SK-N-SH treated with all-trans-retinoic acid at 6 μM for 48 hours (cell line): Measurements from ENCODE around the gene IL1R2.

Source experiments
- ESRRG ChIP-seq: fragments of 250-450 bp; sonication (Bioruptor Pico); IDR thresholded peaks from 2 replicates; pipeline ENCODE4 v1.6.1; 2021; ENCODE audit warnings: mild to moderate bottlenecking
- ZC3H10 ChIP-seq: fragments of 250-450 bp; sonication (Bioruptor Pico); IDR thresholded peaks from 2 replicates; pipeline ENCODE4 v1.5.1; 2021; ENCODE audit warnings: mild to moderate bottlenecking, moderate library complexity
- TF ChIP-seq, protein P1 (sequence below): fragments of 250-450 bp; sonication (Bioruptor Pico); IDR thresholded peaks from 2 replicates; pipeline ENCODE4 v1.5.1; 2021; ENCODE audit warnings: mild to moderate bottlenecking, moderate library complexity
- TF ChIP-seq, protein P2 (sequence below): fragments of 250-450 bp; sonication (Bioruptor Pico); IDR thresholded peaks from 2 replicates; pipeline ENCODE4 v1.8.0; 2020; ENCODE audit warnings: mild to moderate bottlenecking, moderate library complexity, borderline replicate concordance

- TF ChIP-seq, protein P1, sequence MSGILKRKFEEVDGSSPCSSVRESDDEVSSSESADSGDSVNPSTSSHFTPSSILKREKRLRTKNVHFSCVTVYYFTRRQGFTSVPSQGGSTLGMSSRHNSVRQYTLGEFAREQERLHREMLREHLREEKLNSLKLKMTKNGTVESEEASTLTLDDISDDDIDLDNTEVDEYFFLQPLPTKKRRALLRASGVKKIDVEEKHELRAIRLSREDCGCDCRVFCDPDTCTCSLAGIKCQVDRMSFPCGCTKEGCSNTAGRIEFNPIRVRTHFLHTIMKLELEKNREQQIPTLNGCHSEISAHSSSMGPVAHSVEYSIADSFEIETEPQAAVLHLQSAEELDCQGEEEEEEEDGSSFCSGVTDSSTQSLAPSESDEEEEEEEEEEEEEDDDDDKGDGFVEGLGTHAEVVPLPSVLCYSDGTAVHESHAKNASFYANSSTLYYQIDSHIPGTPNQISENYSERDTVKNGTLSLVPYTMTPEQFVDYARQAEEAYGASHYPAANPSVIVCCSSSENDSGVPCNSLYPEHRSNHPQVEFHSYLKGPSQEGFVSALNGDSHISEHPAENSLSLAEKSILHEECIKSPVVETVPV (CRISPR knock-in tag), result no peak
- TF ChIP-seq ESRRG (CRISPR knock-in tag), result no peak
- TF ChIP-seq, protein P2, sequence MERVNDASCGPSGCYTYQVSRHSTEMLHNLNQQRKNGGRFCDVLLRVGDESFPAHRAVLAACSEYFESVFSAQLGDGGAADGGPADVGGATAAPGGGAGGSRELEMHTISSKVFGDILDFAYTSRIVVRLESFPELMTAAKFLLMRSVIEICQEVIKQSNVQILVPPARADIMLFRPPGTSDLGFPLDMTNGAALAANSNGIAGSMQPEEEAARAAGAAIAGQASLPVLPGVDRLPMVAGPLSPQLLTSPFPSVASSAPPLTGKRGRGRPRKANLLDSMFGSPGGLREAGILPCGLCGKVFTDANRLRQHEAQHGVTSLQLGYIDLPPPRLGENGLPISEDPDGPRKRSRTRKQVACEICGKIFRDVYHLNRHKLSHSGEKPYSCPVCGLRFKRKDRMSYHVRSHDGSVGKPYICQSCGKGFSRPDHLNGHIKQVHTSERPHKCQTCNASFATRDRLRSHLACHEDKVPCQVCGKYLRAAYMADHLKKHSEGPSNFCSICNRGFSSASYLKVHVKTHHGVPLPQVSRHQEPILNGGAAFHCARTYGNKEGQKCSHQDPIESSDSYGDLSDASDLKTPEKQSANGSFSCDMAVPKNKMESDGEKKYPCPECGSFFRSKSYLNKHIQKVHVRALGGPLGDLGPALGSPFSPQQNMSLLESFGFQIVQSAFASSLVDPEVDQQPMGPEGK (CRISPR knock-in tag), result no peak
- no peak for TF ChIP-seq ZC3H10 (CRISPR knock-in tag)
Observed at GRCh38 chr2:101960819-101961337, 30.9 kb upstream of the IL1R2 start.
